Measurements from ENCODE around the gene RPS15.
A peak's percentile ranks its signal among the peaks of the same experiment; 100 is the strongest.

RPS15 gene

GRCh38 chr19:1455002-1455335 lies 16.8 kb downstream of the RPS15 start:
- no peak for DNase-seq

DNA sequence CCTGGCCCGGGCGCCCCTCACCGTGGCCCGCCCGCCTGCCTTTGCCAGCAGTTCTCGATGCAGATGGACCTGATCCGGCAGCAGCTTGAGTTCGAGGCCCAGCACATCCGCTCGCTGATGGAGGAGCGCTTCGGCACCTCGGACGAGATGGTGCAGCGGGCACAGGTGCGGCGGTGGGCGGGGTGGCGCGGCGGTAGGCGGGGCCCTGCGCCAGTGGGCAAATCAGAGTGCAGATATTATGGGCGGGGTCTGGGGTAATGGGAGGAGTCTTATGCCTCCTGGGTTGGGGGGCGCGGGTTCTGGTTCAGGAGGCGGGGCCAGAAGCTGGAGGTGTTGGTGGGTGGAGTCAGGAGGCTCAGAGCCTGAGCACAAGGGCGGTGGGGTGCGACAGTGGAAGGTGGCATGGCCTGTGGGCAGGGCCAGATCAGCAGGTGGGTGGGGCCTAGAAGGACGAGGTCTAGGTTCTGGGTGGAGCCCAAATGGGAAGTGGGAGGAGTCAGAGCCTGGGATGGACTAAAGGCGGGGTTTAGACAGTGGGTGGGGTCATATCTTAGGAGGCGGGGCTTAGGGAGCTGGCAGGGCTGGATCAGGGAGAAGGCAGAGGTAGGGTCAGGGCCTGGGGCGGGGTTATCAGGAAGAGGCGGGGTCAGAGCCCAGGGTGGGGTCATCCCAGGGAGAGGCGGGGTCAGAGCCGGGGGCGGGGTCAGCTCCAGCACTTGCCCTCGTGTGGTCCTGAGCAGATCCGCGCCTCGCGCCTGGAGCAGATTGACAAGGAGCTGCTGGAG lies 17.3 kb downstream of the RPS15 start:
- peak; percentile 60 for DNase-seq

DNA sequence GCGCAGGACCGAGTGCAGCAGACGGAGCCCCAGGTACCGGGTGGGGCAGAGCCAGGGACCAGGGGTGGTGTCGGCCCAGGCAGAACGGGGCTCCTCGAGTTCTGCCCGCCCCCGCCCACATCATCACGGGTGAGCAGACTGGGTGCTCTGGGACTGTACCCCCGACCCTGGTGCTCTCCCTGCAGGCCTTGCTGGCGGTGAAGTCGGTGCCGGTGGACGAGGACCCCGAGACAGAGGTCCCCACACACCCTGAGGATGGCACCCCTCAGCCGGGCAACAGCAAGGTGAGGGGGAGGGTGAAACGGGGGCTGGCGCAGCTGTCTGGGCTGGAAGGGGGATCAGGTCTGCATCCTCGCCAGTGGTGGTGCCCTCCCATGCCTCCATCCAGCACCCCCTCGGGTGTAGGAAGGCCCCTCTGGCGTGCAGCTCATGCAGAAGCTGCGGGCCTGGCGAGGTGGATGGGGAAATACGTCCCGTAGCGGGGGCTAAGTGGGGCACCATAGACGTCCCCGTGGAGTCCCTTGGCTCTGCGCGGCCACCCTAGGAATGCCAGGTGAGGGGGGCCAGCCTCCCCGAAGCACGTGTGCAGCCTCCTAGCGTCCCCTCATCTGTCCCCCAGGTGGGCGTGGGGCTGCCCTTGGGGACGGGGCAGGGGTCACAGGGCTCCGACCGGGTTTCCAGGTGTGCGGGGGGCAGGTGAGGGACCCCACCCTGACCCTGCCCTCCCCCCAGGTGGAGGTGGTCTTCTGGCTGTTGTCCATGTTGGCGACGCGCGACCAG lies 18.1 kb downstream of the RPS15 start:
- DNase-seq: no peak

DNA sequence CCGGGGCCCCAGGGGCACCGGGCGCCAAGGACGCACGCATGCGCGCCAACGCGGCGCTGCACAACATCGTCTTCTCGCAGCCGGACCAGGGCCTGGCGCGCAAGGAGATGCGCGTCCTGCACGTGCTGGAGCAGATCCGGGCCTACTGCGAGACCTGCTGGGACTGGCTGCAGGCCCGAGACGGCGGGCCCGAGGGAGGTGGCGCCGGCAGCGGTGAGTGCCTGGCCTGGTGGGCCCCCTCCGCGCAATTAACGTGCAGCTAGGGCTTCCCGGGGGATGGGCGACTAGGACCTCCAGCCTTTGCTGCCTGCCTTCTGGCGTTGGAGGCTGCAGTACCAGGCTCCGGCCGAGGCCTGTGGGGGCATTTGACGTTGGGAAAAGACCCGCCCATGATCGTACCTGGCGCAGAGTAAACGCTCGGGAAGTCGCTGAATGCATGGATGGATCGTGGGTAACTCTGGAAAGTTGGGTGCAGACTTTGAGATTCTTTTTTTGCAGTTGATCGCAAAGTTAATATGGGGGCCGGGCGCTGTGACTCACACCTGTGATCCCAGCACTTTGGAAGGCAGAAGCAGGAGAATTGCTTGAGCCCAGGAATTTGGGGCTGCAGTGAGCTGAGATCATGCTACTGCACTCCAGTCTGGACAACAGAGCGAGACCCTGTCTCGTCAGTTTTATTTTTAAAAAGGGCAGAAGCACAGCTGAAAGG lies 19.0 kb downstream of the RPS15 start:
- DNase-seq: no peak

DNA sequence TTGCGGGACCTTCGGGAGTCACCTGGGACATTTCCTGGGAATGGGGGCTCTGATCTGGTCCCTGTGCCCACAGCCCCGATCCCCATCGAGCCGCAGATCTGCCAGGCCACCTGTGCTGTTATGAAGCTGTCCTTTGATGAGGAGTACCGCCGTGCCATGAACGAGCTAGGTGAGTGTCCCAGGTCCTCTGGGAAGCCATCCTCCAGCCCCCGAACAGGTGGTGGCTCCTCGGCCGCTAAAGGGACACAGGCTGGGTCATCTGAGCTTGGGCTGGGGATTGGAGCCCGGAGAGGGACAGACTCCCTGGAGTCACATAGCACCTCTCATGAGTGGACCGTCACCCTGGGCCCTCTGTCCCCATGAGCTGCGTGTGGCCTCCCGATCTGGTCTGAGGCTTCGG lies 19.7 kb downstream of the RPS15 start:
- DNase-seq: no peak

DNA sequence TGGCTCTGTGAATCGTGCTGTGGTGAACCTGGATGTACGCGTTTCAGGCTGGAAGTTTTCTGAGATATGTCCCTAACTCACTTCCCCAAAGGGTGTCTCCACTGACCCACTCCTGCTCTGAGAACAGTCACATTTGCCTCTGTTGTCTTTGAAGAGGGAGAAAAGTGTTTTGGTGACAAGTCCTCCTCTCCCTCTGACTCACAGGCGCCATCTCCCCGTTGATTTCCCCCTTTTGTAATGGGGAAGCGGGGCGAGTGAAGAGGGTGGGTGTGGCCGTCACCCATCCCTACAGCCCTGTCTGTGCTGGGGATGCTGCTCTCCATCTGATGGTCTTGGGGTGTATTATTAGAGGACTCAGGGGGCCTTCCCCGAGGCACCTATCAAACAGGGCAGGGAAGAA lies 21.3 kb downstream of the RPS15 start:
- DNase-seq: no peak

DNA sequence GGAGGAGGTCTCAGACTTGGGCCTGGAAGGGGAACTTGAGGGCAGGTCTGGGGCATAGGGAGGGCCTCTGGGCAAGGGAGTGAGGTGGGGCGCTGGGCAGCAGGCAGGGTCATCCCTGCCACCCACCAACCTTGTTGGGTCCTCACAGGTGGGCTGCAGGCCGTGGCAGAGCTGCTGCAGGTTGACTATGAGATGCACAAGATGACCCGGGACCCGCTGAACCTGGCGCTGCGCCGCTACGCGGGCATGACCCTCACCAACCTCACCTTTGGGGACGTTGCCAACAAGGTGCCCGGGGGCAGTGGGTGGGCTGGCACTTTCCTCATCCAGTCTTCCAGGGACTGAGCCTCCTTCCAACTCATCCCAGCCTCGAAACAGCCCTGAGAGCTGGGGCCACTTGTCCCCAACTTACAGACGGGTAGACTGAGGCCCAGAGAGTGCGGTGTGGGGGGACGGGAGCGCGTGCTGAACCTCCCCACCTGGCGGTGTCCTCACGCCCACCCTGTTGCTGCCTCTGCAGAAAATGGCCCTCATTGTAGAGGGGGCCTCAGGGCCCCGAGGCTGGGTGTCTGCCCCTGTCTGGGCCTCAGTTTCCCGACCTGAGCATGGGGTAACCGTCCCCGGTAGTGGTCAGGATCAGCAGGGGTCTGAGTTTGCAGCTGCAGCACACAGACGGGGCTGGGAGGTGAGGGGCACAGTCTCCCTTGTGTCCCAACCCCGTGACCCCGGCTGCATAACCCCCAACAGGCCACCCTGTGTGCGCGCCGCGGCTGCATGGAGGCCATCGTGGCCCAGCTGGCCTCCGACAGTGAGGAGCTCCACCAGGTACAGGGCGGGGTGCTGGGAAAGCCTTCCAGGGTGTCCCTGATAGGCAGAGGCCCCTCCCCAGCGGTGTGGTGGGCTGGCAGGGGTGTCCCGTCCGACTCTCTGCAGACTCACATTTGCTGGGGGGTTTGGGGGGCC lies 22.1 kb downstream of the RPS15 start:
- DNase-seq: no peak

GRCh38 chr19:1461862-1462261 lies 23.7 kb downstream of the RPS15 start:
- no peak for DNase-seq

GRCh38 chr19:1465191-1466016 lies 27.2 kb downstream of the RPS15 start:
- no peak for DNase-seq

GRCh38 chr19:1466018-1466460 lies 27.8 kb downstream of the RPS15 start:
- no peak for DNase-seq

DNA sequence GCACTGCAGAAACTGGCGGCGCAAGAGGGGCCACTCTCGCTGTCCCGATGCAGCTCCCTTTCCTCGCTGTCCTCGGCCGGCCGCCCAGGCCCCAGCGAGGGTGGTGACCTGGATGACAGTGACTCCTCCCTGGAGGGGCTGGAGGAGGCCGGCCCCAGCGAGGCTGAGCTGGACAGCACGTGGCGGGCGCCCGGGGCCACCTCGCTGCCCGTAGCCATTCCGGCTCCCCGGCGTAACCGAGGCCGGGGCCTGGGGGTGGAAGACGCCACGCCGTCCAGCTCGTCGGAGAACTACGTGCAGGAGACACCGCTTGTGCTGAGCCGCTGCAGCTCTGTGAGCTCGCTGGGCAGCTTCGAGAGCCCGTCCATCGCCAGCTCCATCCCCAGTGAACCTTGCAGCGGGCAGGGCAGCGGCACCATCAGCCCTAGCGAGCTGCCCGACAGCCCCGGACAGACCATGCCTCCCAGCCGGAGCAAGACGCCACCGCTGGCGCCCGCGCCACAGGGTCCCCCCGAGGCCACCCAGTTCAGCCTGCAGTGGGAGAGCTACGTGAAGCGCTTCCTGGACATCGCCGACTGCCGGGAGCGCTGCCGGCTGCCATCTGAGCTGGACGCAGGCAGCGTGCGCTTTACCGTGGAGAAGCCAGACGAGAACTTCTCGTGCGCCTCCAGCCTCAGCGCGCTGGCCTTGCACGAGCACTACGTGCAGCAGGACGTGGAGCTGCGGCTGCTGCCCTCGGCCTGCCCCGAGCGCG lies 28.4 kb downstream of the RPS15 start:
- DNase-seq: no peak

- no peak for DNase-seq
Observed at GRCh38 chr19:1467215-1467489, 29.0 kb downstream of the RPS15 start.

GRCh38 chr19:1467490-1468273 lies 29.5 kb downstream of the RPS15 start:
- DNase-seq: no peak

- no peak for DNase-seq
Observed at GRCh38 chr19:1468274-1468820, 30.2 kb downstream of the RPS15 start.

DNA sequence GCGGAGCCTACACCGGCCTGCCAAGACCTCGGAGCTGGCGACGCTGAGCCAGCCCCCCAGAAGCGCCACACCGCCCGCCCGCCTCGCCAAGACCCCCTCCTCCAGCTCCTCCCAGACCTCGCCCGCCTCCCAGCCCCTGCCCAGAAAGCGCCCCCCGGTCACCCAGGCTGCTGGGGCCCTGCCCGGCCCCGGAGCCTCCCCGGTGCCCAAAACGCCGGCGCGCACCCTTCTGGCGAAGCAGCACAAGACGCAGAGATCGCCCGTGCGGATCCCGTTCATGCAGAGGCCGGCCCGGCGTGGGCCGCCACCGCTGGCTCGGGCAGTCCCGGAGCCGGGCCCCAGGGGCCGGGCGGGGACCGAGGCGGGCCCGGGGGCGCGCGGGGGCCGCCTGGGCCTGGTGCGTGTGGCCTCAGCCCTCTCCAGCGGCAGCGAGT lies 30.6 kb downstream of the RPS15 start:
- peak; percentile 50 for DNase-seq

- DNase-seq: no peak
Observed at GRCh38 chr19:1469255-1470054, 31.3 kb downstream of the RPS15 start.

- DNase-seq: no peak
Observed at GRCh38 chr19:1470055-1470304, 31.8 kb downstream of the RPS15 start.

DNA sequence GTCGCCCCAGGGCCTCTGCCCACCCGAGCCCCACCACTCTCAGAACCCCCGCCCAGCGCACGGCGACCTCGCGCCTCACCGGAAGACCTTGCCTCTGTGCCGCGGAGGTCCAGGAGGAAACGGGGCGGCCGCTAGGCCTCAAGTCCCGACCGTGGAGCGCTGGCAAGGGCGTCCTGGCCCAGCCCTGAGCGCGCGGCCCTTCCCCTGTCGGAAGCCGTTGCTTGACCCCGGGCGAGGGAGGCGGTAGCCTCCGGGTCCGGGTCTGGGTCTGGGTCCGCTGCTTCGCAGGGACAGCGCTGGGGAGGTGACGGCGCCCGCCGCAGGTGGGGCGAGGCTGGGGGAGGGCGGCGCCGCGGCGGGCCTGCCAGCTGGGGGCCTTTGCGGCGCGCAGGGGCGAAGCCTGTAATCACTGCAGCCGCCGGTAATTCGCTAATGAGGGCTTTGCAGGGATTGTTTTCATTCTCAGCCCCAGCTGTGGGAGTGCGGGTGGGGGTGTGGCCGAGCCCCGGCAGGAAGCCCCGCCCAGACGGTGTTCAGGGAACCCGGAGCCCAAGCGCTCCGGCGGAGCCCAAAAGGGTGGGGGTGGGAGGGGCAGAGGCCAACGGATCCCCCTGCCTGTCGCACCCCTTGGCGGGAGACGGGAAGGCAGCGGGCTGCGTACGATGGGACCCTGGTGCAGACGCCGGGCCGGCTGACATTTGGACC lies 32.3 kb downstream of the RPS15 start:
- DNase-seq: peak; percentile 39
